HG02623 (cell line): ENCODE results near the gene SLC66A2.

Experiments
- ATAC-seq: cut with Tn5 transposase; IDR thresholded peaks from one replicate; pipeline ENCODE4 v1.9.1; 2021; ENCODE audit warnings: moderate library complexity; ENCODE audit not compliant: unreplicated experiment

The SLC66A2 gene

GRCh38 chr18:79904357-79905147 lies 46.9 kb downstream of the SLC66A2 start:
- no peak for ATAC-seq

- no peak for ATAC-seq
Observed at GRCh38 chr18:79903787-79904356, 47.6 kb downstream of the SLC66A2 start.

- ATAC-seq = no peak
Observed at GRCh38 chr18:79903071-79903635, 48.3 kb downstream of the SLC66A2 start.

DNA sequence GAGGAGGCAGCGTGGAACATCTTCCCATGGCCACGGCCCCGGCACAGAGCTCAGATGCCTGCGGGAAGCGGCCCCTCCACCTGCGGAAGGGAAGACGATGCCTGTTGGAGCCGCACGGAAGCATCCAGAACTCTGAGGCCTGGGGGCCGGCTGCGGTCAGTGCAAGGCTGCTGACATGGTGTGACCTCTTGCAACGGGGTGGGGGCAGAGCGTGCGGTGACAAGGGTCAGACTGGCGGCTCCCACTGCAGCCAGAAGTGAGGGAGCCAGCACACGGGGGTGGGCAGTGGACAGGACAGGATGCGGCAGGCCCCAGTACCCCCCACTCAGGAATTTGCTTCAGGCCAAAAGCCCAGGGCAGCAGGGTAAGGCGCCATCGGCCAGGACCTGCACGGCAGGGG lies 48.8 kb downstream of the SLC66A2 start:
- no peak for ATAC-seq

- no peak for ATAC-seq
Observed at GRCh38 chr18:79902075-79902474, 49.4 kb downstream of the SLC66A2 start.

DNA sequence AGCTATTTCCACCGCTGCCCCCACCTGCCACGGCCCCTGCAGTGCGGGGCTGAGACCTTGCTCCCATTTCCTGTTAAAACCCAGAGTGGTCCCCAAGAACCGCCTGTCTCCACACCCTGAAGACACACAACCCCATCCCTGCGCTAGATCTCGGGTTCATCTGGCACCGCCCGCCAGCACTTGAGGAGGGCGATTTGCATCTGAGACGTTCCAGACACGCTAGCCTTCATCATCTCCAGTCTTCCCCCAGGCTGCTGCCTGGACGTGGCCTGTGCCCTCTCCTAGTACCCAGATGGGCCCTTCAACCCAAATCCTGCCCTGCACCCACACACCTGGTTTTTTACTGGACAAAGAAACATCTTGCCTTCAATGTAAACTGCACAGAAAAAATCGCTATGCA lies 49.8 kb downstream of the SLC66A2 start:
- no peak for ATAC-seq

GRCh38 chr18:79900610-79901570 lies 50.6 kb downstream of the SLC66A2 start:
- no peak for ATAC-seq

GRCh38 chr18:79899609-79900445 lies 51.6 kb downstream of the SLC66A2 start:
- no peak for ATAC-seq

DNA sequence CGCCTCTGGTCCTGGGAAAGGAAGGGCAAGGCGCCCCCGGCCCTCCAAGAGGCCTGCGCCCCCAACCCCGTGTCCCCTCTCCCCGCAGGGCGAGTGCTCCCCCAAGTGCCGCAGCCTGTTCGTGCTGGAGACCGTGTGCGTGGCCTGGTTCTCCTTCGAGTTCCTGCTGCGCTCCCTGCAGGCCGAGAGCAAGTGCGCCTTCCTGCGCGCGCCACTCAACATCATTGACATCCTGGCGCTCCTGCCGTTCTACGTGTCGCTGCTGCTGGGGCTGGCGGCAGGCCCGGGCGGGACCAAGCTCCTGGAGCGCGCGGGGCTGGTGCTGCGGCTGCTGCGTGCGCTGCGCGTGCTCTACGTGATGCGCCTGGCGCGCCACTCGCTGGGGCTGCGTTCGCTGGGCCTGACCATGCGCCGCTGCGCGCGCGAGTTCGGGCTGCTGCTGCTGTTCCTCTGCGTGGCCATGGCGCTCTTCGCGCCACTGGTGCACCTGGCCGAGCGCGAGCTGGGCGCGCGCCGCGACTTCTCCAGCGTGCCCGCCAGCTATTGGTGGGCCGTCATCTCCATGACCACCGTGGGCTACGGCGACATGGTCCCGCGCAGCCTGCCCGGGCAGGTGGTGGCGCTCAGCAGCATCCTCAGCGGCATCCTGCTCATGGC lies 52.4 kb downstream of the SLC66A2 start:
- ATAC-seq = no peak

DNA sequence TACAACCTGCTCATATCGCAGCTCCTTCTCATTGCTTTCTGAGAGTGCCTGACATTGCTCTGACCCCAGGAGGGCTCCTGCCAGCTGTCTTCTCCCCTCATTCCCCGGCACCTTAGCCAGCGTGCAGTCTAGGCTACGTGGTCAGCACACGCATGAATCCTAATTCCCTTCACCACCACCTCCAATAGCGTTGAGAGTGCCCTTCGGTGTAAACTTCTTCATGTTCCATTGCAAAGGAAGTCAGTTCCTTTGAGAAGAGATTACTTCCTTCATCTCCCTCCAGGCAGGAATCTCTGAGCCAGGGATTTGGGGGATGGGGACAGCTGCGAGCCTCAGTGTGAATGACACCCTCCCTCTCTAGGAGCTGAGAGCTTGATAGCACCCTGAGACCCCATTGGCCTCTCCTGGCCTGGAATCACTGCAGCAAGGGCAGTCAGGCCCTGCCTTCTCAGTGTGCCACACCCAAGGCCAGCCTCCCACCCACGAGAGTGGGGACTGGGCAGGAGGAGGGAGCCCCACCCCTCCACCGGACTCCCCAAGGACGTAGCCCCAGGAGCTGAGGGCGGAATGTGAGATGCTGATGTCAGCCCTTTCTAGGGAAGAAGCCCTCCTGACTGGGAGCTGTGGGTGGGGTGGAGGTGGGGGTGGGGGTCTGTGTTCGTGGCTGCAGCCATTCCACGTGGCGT lies 53.4 kb downstream of the SLC66A2 start:
- no peak for ATAC-seq

- ATAC-seq = no peak
Observed at GRCh38 chr18:79896738-79897137, 54.7 kb downstream of the SLC66A2 start.

DNA sequence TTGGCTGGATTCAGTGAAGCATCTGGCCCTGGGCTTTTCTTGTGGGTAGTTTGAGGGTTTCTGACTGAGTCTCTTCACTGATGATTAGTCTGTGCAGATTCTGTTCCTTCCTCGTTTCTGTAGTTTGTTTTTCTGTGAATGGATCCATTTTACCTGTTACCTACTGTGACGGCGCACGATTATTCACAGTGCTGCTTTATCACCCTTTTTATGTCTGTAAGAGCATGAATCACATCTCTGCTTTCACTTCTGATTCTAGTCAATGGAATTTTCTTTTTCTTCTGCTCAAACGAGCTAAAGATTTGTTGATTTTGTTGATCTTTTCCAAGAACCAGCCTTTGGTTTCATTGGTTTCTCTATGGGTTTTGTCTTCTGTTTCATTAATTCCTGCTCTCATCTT lies 60.8 kb downstream of the SLC66A2 start:
- no peak for ATAC-seq

DNA sequence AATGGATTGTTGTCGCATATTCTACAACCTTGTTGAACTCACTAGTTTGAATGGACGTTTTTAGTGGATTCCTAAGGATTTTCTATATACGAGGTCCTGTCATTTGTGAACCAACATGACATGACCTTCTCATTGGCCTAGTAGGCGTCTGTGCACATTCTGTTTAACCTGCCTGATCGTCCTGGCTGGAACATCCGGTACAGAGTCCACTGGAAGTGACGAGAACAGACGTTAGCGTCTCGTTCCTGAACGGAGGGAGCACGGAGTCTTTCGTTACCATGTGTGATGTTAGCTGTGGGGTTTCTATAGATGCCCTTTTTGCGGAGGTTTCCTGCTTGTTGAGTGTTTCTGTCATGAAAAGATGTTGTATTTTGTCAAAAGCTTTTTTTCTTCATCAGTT lies 61.9 kb downstream of the SLC66A2 start:
- no peak for ATAC-seq

GRCh38 chr18:79888016-79888415 lies 63.4 kb downstream of the SLC66A2 start:
- ATAC-seq = no peak

GRCh38 chr18:79887181-79888000 lies 64.1 kb downstream of the SLC66A2 start:
- ATAC-seq = no peak

- ATAC-seq = no peak
Observed at GRCh38 chr18:79884963-79885728, 66.3 kb downstream of the SLC66A2 start.

- no peak for ATAC-seq
Observed at GRCh38 chr18:79884294-79884962, 67.0 kb downstream of the SLC66A2 start.
